Type B pancreatic cell (in vitro differentiated cells): ENCODE results near the gene ATP5PO. TPM values are rescaled to one million over a fixed set of nuclear protein-coding genes. Genes with fewer than 3 reads are reported as not detected.

Experiments used
- DNase-seq: peaks from one replicate; pipeline ENCODE4 v3.0.0; 2021; ENCODE audit warnings: mixed read lengths; ENCODE audit not compliant: unreplicated experiment; ENCODE audit errors: extremely low spot score
- H3K27ac Mint-ChIP-seq: 2 replicates; pipeline ENCODE4 v1.8.0; 2021; ENCODE audit warnings: mild to moderate bottlenecking, mixed read lengths
- H3K27me3 Mint-ChIP-seq: 2 replicates; pipeline ENCODE4 v1.8.0; 2021; ENCODE audit warnings: mixed read lengths
- H3K36me3 Mint-ChIP-seq: 2 replicates; pipeline ENCODE4 v1.8.0; 2021; ENCODE audit warnings: mixed read lengths
- H3K4me1 Mint-ChIP-seq: one replicate; pipeline ENCODE4 v1.8.0; 2021; ENCODE audit warnings: mixed read lengths; ENCODE audit not compliant: unreplicated experiment
- H3K4me3 Mint-ChIP-seq: 2 replicates; pipeline ENCODE4 v1.8.0; 2021; ENCODE audit warnings: mild to moderate bottlenecking, mixed read lengths
- H3K9me3 Mint-ChIP-seq: 2 replicates; pipeline ENCODE4 v1.8.0; 2021; ENCODE audit warnings: mixed read lengths
- CTCF ChIP-seq: fragments of 200-600 bp; sonication (generic); conservative IDR thresholded peaks from 2 replicates; pipeline ENCODE4 v1.5.0; 2021; ENCODE audit warnings: antibody characterized with exemption, mild to moderate bottlenecking
- total RNA-seq: library from RNA; stranded (reverse); gene quantifications from 2 replicates; pipeline ENCODE4 v1.2.1, GENCODE V29; 2021; ENCODE audit warnings: low replicate concordance

Gene ATP5PO
- total RNA-seq, 1 donor from 2014 or later = 257 TPM

DNA sequence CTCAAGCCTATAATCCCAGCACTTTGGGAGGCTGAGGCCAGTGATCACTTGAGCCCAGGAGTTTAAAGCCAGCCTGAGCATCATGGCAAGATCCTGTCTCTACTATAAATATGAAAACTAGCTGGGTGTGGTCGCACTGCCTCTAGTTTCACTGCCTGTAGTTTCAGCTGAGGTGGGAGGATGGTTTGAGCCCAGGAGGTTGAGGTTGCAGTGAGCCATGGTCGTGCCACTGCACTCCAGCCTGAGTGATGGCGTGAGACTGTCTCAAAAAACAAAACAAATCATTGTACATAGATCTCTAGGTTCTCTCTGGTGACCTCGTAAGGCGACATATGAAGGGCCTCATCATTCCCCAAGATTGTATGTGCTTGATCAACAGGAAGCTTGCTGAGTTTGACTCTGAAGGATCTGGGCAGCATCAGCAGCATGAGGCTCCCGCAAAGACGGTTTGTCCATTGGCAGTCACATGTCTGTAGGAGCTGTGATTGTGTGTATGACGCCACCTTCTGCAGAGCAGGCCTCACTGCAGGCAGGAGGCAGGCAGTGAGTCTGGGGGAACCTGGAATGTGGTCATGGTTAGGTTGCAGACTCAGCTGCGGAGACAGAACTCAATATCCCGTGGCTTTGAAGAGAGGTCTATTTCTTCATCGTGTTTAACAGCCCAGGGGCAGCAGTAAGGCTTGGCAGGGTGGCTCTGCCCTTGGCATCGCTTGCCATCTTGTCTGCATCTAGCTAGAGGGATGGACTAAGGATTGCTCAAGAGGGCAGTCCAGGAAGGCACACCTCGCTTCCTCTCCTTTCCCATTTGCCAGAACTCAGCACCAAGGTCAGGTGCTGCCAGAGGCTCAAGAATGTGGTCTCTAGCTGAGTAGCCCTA is 14.0 kb downstream of the ATP5PO start:
- Mint-ChIP-seq H3K9me3 (no peaks in the 10 kb centered on the region), H3K27me3 (no peaks in the 10 kb centered on the region), H3K4me1 (peaks cover 8% of the 10 kb centered on the region), H3K27ac (peak overlapping the region; percentile 62), H3K36me3 (peaks cover 29% of the 10 kb centered on the region), H3K4me3 (peak overlapping the region; percentile 6)
- no peak for DNase-seq
- TF ChIP-seq CTCF = peak; percentile 74

DNA sequence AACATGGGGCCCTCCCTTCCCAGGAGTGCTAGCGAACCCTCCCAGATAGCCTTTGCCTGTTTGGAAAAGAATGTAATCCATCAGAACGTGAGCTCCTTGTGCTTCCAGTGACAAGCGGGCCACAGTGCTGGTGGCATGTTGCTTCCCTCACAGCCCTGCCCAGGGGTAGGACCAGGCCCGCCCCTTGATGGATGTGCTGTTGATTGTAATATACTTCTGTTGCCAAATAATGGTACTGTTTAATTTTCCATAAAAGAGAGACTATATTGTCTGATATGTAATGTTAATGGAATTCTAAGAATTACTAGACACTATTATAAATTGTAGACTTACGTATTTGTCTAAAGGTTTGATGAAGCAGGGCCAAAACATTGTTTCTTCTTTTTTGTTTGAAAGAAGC is 16.4 kb downstream of the ATP5PO start:
- Mint-ChIP-seq H3K27me3 (peaks cover 5% of the 10 kb centered on the region), H3K4me3 (no peak overlapping the region), H3K4me1 (peaks cover 26% of the 10 kb centered on the region), H3K36me3 (peaks cover 22% of the 10 kb centered on the region), H3K27ac (peak overlapping the region; percentile 61), H3K9me3 (no peaks in the 10 kb centered on the region)
- DNase-seq = no peak
- TF ChIP-seq CTCF = no peak

GRCh38 chr21:33898586-33898985 is 17.0 kb downstream of the ATP5PO start:
- TF ChIP-seq CTCF = no peak
- H3K4me3 Mint-ChIP-seq = no peak overlapping the region
- H3K4me1 Mint-ChIP-seq = peaks cover 30% of the 10 kb centered on the region
- H3K27me3 Mint-ChIP-seq = peaks cover 5% of the 10 kb centered on the region
- H3K9me3 Mint-ChIP-seq = no peaks in the 10 kb centered on the region
- DNase-seq = no peak
- H3K27ac Mint-ChIP-seq = no peak overlapping the region
- peaks cover 22% of the 10 kb centered on the region for H3K36me3 Mint-ChIP-seq

DNA sequence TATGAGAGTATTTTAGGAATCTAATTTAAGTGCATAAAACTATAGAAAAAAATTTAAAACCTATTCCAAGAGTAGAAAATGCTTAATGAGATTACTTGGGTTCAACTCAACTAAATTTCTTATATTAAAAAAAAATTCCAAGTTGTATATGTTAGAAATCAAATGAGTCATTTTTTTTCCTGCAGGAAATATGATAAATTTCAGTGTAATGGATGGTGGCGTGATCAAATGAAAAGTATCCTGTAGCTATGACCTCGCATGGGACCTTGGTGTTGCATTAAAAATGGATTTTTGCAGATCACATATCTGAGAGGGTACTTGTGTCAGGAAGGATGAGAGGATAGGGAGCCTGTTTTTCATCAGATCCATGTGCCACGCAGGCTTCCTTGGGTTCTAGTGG is 17.9 kb downstream of the ATP5PO start:
- Mint-ChIP-seq H3K36me3 (peaks cover 17% of the 10 kb centered on the region), H3K27me3 (peaks cover 5% of the 10 kb centered on the region), H3K27ac (no peak overlapping the region), H3K4me3 (no peak overlapping the region), H3K9me3 (no peaks in the 10 kb centered on the region), H3K4me1 (peaks cover 30% of the 10 kb centered on the region)
- TF ChIP-seq CTCF = no peak
- DNase-seq = no peak

- peaks cover 34% of the 10 kb centered on the region for H3K4me1 Mint-ChIP-seq
- H3K27ac Mint-ChIP-seq = no peak overlapping the region
- H3K9me3 Mint-ChIP-seq = no peaks in the 10 kb centered on the region
- DNase-seq = no peak
- H3K4me3 Mint-ChIP-seq = no peak overlapping the region
- peaks cover 5% of the 10 kb centered on the region for H3K27me3 Mint-ChIP-seq
- no peak for TF ChIP-seq CTCF
- H3K36me3 Mint-ChIP-seq = peaks cover 12% of the 10 kb centered on the region
Observed at GRCh38 chr21:33897098-33897497, 18.5 kb downstream of the ATP5PO start.
